ENCODE measurements around the gene KCNMB4. TPM values are rescaled to one million over a fixed set of nuclear protein-coding genes. Genes with fewer than 3 reads are reported as not detected.
A peak's percentile ranks its signal among the peaks of the same experiment; 100 is the strongest.

The KCNMB4 gene
- total and polyA plus RNA-seq, 2 of the 4 experiments (the other 2 are of a cell fraction) = 0.90 to 1.1 TPM

- H3K23ac ChIP-seq (ENCODE audit: low read depth, low read length) = no peak overlapping the region
- TSS peak; percentile 81 for BruUV-seq (replicated peaks)
- no peak overlapping the region for H2BK20ac ChIP-seq (ENCODE audit: low read depth, low read length)
- no peak overlapping the region for H3K4me2 ChIP-seq (ENCODE audit: low read depth, low read length)
- H4K5ac ChIP-seq (ENCODE audit: low read depth, low read length) = no peak overlapping the region
- H3K56ac ChIP-seq (ENCODE audit: extremely low read depth, insufficient read depth, low read length) = no peak overlapping the region
- no peak overlapping the region for H3K4me3 ChIP-seq (ENCODE audit: insufficient read depth, low read depth, low read length)
- CTCF ChIA-PET = no interaction called here
- POLR2A ChIA-PET (ENCODE audit: unreplicated experiment) = no interaction called here
- ATAC-seq (ENCODE audit: low read depth) (no peak), DNase-seq (no peak)
- H3K9me3 ChIP-seq (ENCODE audit: control insufficient read depth, insufficient read depth, low read length) = no peaks in the 10 kb centered on the region
- WGBS, 2 experiments (ENCODE audit: extremely low coverage in 2 of 2, insufficient read length in 1 of 2) = no CpG with 5 or more reads among the region's 6 CpGs
- H4K91ac ChIP-seq (ENCODE audit: insufficient read depth, low read depth, low read length) = no peak overlapping the region
- no peak overlapping the region for H2BK120ac ChIP-seq (ENCODE audit: low read depth, low read length)
- no peak overlapping the region for H2BK5ac ChIP-seq (ENCODE audit: low read depth, low read length, poor library complexity, severe bottlenecking)
- H3K4me1 ChIP-seq (ENCODE audit: control insufficient read depth, insufficient read depth, low read length) = no peaks in the 10 kb centered on the region
- no peak overlapping the region for H2AFZ ChIP-seq (replicated peaks; ENCODE audit: low read length, poor library complexity)
- no peak overlapping the region for H3K9ac ChIP-seq (ENCODE audit: low read depth, low read length)
- H3K14ac ChIP-seq (replicated peaks; ENCODE audit: low read depth, low read length) = no peak overlapping the region
- H3K79me1 ChIP-seq (ENCODE audit: low read depth in 1 of 2, low read length in 2 of 2) = no peaks in the 10 kb centered on the region
- no peak overlapping the region for H3K4ac ChIP-seq (ENCODE audit: low read depth, low read length)
- intact Hi-C loops (cut with micrococcal nuclease) (no loop called here), dilution Hi-C loops (cut with HindIII; ENCODE audit: low sequenced_read_pairs, unreplicated experiment) (no loop called here), in situ Hi-C loops (cut with MboI; ENCODE audit: low sequenced_read_pairs) (no loop called here)
- H2BK15ac ChIP-seq (ENCODE audit: low read depth, low read length) = no peak overlapping the region
- H3K9me1 ChIP-seq (ENCODE audit: insufficient read depth, low read length) = no peaks in the 10 kb centered on the region; the same call in 1 of the 2 replicates
- H3K18ac ChIP-seq (ENCODE audit: low read depth, low read length) = no peak overlapping the region
- H3K36me3 ChIP-seq (ENCODE audit: control insufficient read depth, insufficient read depth, low read length) = peaks cover 5% of the 10 kb centered on the region
- no peak overlapping the region for H2AK9ac ChIP-seq (replicated peaks; ENCODE audit: low read depth, low read length, poor library complexity)
- no peaks in the 10 kb centered on the region for H3K27me3 ChIP-seq (ENCODE audit: control insufficient read depth, insufficient read depth, low read length)
- H4K8ac ChIP-seq (ENCODE audit: low read depth in 2 of 2, low read length in 2 of 2) = no peak overlapping the region
- H2AK5ac ChIP-seq (ENCODE audit: low read depth, low read length) = no peak overlapping the region
- H4K20me1 ChIP-seq (ENCODE audit: insufficient read depth, low read length) = no peaks in the 10 kb centered on the region
- no peak overlapping the region for H3K27ac ChIP-seq (ENCODE audit: insufficient read depth, low read length)
- TF ChIP-seq ELK1 (IDR thresholded peaks at IDR 0.05; ENCODE audit: borderline replicate concordance, low read depth, low read length) = no peak
- TF ChIP-seq USF2 (IDR thresholded peaks at IDR 0.05; ENCODE audit: low read depth, low read length) = no peak
- TF ChIP-seq RFX5 (IDR thresholded peaks at IDR 0.05; ENCODE audit: low read depth, low read length) = no peak
- TF ChIP-seq CTCF (conservative IDR thresholded peaks at IDR 0.05; ENCODE audit: low read depth, low read length) = no peak
- no peak for TF ChIP-seq CHD1 (IDR thresholded peaks at IDR 0.05; ENCODE audit: low read depth, low read length)
- TF ChIP-seq MAZ (IDR thresholded peaks at IDR 0.05; ENCODE audit: borderline replicate concordance, low read depth, low read length) = no peak
- no peak for TF ChIP-seq NFE2L2 (IDR thresholded peaks at IDR 0.05; ENCODE audit: low read depth, low read length)
- TF ChIP-seq MXI1 (IDR thresholded peaks at IDR 0.05; ENCODE audit: borderline replicate concordance, low read depth, low read length) = no peak
- TF ChIP-seq FOS (IDR thresholded peaks at IDR 0.05; ENCODE audit: low read depth, low read length) = no peak
- TF ChIP-seq CEBPB (IDR thresholded peaks at IDR 0.05; ENCODE audit: low read depth, low read length) = no peak
- TF ChIP-seq RAD21 (IDR thresholded peaks at IDR 0.05; ENCODE audit: low read length) = no peak
- TF ChIP-seq BHLHE40 (IDR thresholded peaks at IDR 0.05; ENCODE audit: low read depth, low read length) = no peak
- no peak for TF ChIP-seq RCOR1 (IDR thresholded peaks at IDR 0.05; ENCODE audit: insufficient replicate concordance, low read length)
- no peak for TF ChIP-seq POLR2A (IDR thresholded peaks at IDR 0.05; ENCODE audit: low read depth, low read length)
- no peak for TF ChIP-seq SMC3 (IDR thresholded peaks at IDR 0.05; ENCODE audit: low read depth, low read length)
Measured at GRCh38 chr12:70353780-70354660, 12.1 kb upstream of the KCNMB4 start.
